HG03378 (cell line): ENCODE results near the gene LPCAT1.
"Not testable (repeated sequence)": the region's sequence is repeated elsewhere in the genome, so short reads cannot be mapped to it uniquely, and the experiment has no call there.

Source experiments
- ATAC-seq: cut with Tn5 transposase; IDR thresholded peaks from one replicate; pipeline ENCODE4 v1.9.1; 2021; ENCODE audit warnings: mild to moderate bottlenecking, moderate library complexity; ENCODE audit not compliant: unreplicated experiment

Gene LPCAT1

GRCh38 chr5:1431021-1431811 lies 92.5 kb downstream of the LPCAT1 start:
- no peak for ATAC-seq

GRCh38 chr5:1430121-1430795 lies 93.5 kb downstream of the LPCAT1 start:
- ATAC-seq = no peak

GRCh38 chr5:1429496-1429895 lies 94.3 kb downstream of the LPCAT1 start:
- ATAC-seq = no peak

GRCh38 chr5:1429066-1429465 lies 94.7 kb downstream of the LPCAT1 start:
- ATAC-seq = no peak

GRCh38 chr5:1428107-1428506 lies 95.7 kb downstream of the LPCAT1 start:
- no peak for ATAC-seq

- no peak for ATAC-seq
These were observed 99.0 kb downstream of the LPCAT1 start for GRCh38 chr5:1424716-1425115.

- no peak for ATAC-seq
These were observed 99.7 kb downstream of the LPCAT1 start for GRCh38 chr5:1423901-1424603.

GRCh38 chr5:1422522-1422921 lies 101.2 kb downstream of the LPCAT1 start:
- ATAC-seq = not testable (repeated sequence)

GRCh38 chr5:1421521-1422341 lies 102.0 kb downstream of the LPCAT1 start:
- no peak for ATAC-seq

- ATAC-seq = no peak
These were observed 103.3 kb downstream of the LPCAT1 start for GRCh38 chr5:1420211-1421195.

GRCh38 chr5:1419476-1420210 lies 104.1 kb downstream of the LPCAT1 start:
- ATAC-seq = no peak

GRCh38 chr5:1418921-1419280 lies 104.9 kb downstream of the LPCAT1 start:
- no peak for ATAC-seq

- ATAC-seq = no peak
These were observed 105.4 kb downstream of the LPCAT1 start for GRCh38 chr5:1418238-1418920.

GRCh38 chr5:1417586-1418225 lies 106.1 kb downstream of the LPCAT1 start:
- ATAC-seq = no peak

- no peak for ATAC-seq
These were observed 106.8 kb downstream of the LPCAT1 start for GRCh38 chr5:1416856-1417469.

GRCh38 chr5:1415626-1416360 lies 108.0 kb downstream of the LPCAT1 start:
- no peak for ATAC-seq

- no peak for ATAC-seq
These were observed 108.7 kb downstream of the LPCAT1 start for GRCh38 chr5:1415059-1415425.
